Stomach (tissue), 4 donors: ENCODE measurements around the gene IDH3A.

Experiments
- POLR2A ChIP-seq, 4 donors: fragments of 450-650 bp; IDR thresholded peaks; one replicate each; pipeline ENCODE4 v1.6.1; 2016; ENCODE audit warnings: antibody characterized with exemption in 4 of 4, control low read depth in 2 of 4, mild to moderate bottlenecking in 1 of 4, moderate library complexity in 1 of 4
- POLR2AphosphoS5 ChIP-seq, 3 donors: sonication (generic); formaldehyde crosslinking; IDR thresholded peaks; one replicate each; pipeline ENCODE4 v1.6.1; 2016; ENCODE audit warnings: antibody characterized with exemption in 3 of 3
- TF ChIP-seq, protein P1 (sequence below), 7 experiments: fragments of 450-650 bp in 4 of 7; fragments of 200-600 bp in 3 of 7; sonication (generic) in 3 of 7; IDR thresholded peaks; one replicate each; pipeline ENCODE4 v1.5.1; 2016 to 2019; ENCODE audit warnings: antibody characterized with exemption in 7 of 7, control low read depth in 2 of 7, mild to moderate bottlenecking in 1 of 7

DNA sequence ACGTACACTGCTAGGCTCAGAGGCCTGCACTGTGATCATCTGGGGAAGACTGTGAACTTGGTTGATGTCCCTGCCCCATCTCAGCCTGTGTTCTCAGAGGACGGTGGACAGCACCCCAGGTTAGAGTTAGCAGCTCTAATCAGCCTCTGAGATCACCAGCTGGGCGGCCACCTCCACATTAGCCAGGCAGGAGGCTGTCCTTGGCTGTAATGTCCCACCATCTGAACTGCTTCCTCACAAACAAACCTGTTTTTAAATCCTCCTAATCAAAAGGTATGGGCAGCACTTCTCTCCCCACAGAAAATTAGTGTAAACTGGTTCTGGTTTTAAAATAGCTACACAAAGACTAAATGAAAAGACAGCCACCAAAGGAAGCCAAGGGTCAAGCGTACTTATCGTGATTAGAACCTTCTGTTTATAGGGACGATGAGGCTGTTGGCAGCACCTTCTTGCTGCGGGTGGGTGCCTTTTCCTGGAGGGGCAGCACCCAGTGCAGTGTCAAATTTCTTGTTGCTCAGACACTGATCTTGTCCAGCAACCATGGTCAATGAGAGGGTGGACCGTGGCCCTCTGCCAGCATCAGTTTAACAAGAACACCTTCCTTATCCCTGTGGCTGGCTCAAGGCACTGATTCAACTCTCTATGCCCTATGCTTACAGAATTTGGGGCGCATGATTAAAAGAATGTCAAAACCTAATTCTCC lies 60.6 kb downstream of the IDH3A start:
- TF ChIP-seq, protein P1, sequence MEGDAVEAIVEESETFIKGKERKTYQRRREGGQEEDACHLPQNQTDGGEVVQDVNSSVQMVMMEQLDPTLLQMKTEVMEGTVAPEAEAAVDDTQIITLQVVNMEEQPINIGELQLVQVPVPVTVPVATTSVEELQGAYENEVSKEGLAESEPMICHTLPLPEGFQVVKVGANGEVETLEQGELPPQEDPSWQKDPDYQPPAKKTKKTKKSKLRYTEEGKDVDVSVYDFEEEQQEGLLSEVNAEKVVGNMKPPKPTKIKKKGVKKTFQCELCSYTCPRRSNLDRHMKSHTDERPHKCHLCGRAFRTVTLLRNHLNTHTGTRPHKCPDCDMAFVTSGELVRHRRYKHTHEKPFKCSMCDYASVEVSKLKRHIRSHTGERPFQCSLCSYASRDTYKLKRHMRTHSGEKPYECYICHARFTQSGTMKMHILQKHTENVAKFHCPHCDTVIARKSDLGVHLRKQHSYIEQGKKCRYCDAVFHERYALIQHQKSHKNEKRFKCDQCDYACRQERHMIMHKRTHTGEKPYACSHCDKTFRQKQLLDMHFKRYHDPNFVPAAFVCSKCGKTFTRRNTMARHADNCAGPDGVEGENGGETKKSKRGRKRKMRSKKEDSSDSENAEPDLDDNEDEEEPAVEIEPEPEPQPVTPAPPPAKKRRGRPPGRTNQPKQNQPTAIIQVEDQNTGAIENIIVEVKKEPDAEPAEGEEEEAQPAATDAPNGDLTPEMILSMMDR (IDR thresholded peaks at IDR 0.05) = no peak
- no peak for TF ChIP-seq POLR2A (IDR thresholded peaks at IDR 0.05)
- no peak for TF ChIP-seq POLR2AphosphoS5 (IDR thresholded peaks at IDR 0.05)
